HG03342 (cell line): ENCODE data around the gene DNAJB12.
"Not testable (repeated sequence)": the region's sequence is repeated elsewhere in the genome, so short reads cannot be mapped to it uniquely, and the experiment has no call there.

Source experiments
- ATAC-seq: cut with Tn5 transposase; IDR thresholded peaks from one replicate; pipeline ENCODE4 v1.9.1; 2021; ENCODE audit warnings: mild to moderate bottlenecking, moderate library complexity; ENCODE audit not compliant: unreplicated experiment

The DNAJB12 gene

GRCh38 chr10:72332423-72333111 lies 22.2 kb downstream of the DNAJB12 start:
- no peak for ATAC-seq

DNA sequence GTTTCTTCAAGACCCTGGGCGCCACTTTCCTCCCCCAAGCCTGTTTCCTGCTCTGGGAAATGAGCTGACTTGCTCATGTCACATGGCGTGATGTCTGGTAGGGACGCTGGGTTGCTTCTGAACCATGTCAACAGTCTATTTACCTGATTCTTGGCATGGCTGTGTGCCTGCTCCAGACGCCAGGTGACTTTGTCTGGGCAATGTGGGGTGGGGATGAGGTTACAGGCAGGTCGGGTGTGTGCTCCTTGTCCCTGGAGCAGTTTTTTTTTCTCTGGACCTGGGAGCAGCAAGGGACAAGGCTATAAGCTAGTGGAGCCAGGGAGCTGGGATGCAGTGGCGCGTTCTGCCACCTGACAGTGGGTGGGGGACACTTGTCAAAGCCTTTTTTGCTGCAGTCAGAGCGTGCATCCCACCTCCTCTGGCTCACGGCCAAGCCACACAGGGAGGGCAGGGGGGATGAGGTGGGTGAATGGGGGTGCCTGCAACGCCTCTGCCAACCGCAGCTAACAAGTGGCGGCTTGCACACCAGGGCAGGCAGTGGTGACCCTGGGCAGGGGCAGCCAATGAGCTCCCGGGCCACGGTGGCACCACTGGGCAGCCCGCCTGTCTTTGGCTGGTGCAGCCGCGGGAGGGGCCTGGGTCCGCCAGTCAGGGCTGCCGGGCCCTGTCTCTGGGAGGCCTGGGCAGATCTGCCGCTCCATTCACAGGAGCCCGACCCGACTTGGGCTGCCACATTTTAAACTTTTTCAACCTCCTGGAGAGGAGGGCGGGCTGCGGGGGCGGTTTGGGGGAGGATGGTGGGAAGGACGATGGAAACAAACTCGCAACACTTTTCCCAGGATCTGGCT lies 22.9 kb downstream of the DNAJB12 start:
- no peak for ATAC-seq

- no peak for ATAC-seq
Observed at GRCh38 chr10:72330069-72330426, 24.7 kb downstream of the DNAJB12 start.

GRCh38 chr10:72329290-72330068 lies 25.2 kb downstream of the DNAJB12 start:
- ATAC-seq, result no peak

- ATAC-seq, result no peak
Observed at GRCh38 chr10:72328829-72329204, 25.9 kb downstream of the DNAJB12 start.

GRCh38 chr10:72328045-72328828 lies 26.5 kb downstream of the DNAJB12 start:
- no peak for ATAC-seq

GRCh38 chr10:72326665-72327603 lies 27.8 kb downstream of the DNAJB12 start:
- ATAC-seq, result not testable (repeated sequence)

GRCh38 chr10:72325243-72326175 lies 29.2 kb downstream of the DNAJB12 start:
- not testable (repeated sequence) for ATAC-seq

DNA sequence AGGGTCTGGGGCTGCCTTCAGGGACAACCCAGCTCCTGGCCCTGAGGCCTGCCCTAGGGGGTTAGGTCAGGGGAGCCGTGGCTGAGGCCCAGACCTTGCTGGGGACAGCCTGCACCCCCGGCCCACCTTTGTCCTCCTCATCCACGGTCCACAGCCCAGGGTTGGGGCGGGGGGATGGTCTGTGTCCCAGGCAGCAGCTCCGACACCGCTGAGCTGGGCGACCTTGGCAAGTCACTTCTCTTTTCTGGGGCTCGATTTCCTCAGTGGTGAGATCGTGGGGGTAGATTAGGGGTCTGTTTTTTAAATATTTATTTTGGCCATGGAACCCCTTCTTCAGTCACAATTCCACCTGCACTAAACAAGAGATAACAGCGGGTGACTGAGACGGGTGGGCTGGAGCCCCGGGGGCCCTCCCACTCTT lies 30.9 kb downstream of the DNAJB12 start:
- ATAC-seq, result no peak

DNA sequence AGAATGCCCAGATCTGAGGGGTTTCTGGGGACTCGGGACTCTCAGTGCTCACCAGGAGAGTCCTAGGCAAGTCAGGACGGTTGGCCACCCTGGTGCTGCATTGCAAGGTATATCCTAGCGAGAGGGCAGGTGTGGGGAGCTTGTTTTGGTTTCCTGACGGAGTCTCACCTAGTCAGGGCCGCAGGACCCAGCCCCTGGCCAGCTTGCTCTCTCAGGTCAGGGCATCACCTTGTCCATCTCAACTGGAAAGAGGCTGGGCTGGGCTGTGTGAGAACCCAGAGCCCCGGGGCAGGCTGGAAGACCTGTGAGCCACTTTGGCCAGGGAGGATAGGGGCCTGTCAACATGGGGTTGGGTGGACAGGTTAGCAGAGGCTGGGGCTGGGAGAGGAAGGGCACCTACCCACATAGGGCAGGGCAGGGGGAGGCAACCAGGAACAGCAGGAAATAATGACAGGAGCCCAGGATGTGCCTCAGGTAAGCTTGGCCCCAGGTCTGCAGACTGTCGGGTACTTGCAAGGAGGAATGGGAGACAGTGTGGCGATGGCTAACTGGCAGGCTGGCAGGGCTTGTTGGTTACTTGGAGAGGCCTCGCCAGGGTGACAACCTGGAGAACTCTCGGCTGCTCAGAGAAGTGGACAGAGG lies 31.5 kb downstream of the DNAJB12 start:
- no peak for ATAC-seq

GRCh38 chr10:72322280-72323058 lies 32.2 kb downstream of the DNAJB12 start:
- ATAC-seq, result no peak

DNA sequence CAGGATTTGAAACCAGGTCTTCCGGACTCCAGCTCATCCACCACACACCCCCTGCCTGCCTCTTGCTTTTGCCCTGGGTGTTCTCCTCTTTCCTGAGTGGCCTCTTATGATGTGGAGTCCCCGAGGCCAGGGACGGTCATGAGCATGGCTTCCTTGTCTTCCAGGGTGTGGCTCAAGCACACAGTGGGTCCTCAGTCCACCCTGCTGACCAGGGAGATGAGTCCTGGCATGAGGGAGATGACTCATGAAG lies 32.8 kb downstream of the DNAJB12 start:
- ATAC-seq, result no peak

- ATAC-seq, result no peak
Observed at GRCh38 chr10:72321248-72322029, 33.3 kb downstream of the DNAJB12 start.

GRCh38 chr10:72320676-72321247 lies 34.0 kb downstream of the DNAJB12 start:
- ATAC-seq, result peak; percentile 71

DNA sequence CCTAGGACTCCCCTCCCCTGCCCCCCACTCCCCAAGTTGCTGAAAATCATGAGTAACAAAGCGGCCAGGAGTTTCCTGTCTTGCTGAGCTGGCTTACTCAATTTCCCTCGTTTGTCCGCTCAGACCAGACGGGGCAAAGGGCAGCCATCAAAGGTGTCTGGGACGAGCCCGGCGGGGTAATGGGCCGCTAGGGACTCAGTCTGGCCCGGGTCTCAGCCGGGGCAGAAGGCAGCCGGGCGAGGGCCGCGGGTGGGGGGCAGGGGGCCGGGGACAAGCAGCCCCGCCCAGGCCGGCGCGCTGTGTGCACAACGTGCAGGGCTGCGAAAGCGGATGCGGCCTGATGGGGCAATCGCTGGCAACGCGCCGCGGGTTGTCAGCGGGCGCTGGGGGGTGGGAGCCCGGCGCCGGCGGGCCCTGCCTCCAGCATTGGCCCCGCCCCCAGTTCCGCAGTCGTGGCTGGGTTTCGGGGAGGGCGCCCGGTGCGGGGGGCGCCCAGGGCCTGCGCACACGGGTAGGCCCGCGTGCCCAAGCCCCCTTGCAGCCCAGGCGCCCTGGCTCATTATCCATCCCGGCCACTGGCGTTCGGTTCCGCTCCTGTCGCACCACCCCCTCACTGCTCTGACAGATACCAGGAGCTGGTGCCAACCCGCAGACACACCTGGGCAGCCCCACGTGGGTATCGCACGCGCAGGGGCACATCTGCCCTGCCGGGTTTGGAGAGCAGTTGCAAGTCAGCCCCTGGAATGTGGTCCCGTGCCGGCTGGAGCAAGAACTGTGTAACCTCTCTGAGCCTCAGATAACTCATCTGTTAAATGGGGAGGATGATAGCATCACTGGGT lies 35.1 kb downstream of the DNAJB12 start:
- ATAC-seq, result peak; percentile 49
